ENCODE results near the gene SYNDIG1. TPM values are rescaled to one million over a fixed set of nuclear protein-coding genes. Genes with fewer than 3 reads are reported as not detected.

SYNDIG1 gene
- polyA plus RNA-seq, 4 donors: 0.90 to 2.0 (median 1.9) TPM; not detected in 1

- H3K27ac ChIP-seq (ENCODE audit: low read depth in 1 of 3, low read length in 2 of 3): no peak overlapping the region
- no peaks in the 10 kb centered on the region for H3K4me1 ChIP-seq (ENCODE audit: control insufficient read depth in 3 of 3, insufficient read depth in 2 of 3, low read depth in 1 of 3, low read length in 2 of 3)
- DNase-seq: no peak
- peaks cover 0 to 2% of the 10 kb centered on the region in 2 donors for H3K9me3 ChIP-seq (ENCODE audit: control insufficient read depth in 2 of 2, insufficient read depth in 1 of 2, low read depth in 1 of 2, low read length in 1 of 2)
- H3K4me3 ChIP-seq (ENCODE audit: low read depth in 1 of 3, low read length in 3 of 3): no peak overlapping the region
- no peak for FAIRE-seq
- no peaks in the 10 kb centered on the region for H3K36me3 ChIP-seq (ENCODE audit: control insufficient read depth in 3 of 3, insufficient read depth in 2 of 3, low read depth in 1 of 3, low read length in 3 of 3)
- 86 to 89% (median 87%) methylated on average over 14 of the region's 14 CpGs for WGBS, 3 donors
- H3K27me3 ChIP-seq (ENCODE audit: control insufficient read depth in 3 of 3, insufficient read depth in 3 of 3, low read length in 3 of 3): no peaks in the 10 kb centered on the region
Measured at GRCh38 chr20:24535941-24536730, 66.7 kb downstream of the SYNDIG1 start.

DNA sequence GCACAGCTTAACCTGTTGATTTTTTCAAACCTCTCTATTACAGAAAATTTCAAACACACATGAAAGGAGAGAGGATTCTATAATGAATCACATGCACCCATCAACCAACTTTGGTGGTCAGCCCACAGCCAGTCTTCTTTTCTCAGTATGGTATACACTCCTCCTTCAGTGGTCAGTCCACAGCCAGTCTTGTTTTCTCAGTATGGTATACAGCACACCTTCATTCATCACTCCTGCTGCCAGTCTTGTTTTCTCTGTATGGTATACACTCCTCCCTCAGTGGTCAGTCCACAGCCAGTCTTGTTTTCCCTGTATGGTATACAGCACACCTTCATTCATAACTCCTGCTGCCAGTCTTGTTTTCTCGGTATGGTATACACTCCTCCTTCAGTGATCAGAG, 67.8 kb downstream of the SYNDIG1 start:
- Histone ChIP-seq H3K4me1 (ENCODE audit: control insufficient read depth in 3 of 3, insufficient read depth in 2 of 3, low read depth in 1 of 3, low read length in 2 of 3) (no peaks in the 10 kb centered on the region), H3K27me3 (ENCODE audit: control insufficient read depth in 3 of 3, insufficient read depth in 3 of 3, low read length in 3 of 3) (no peaks in the 10 kb centered on the region), H3K9me3 (ENCODE audit: control insufficient read depth in 2 of 2, insufficient read depth in 1 of 2, low read depth in 1 of 2, low read length in 1 of 2) (peaks cover 0 to 2% of the 10 kb centered on the region in 2 donors), H3K4me3 (ENCODE audit: low read depth in 1 of 3, low read length in 3 of 3) (no peak overlapping the region), H3K36me3 (ENCODE audit: control insufficient read depth in 3 of 3, insufficient read depth in 2 of 3, low read depth in 1 of 3, low read length in 3 of 3) (no peaks in the 10 kb centered on the region), H3K27ac (ENCODE audit: low read depth in 1 of 3, low read length in 2 of 3) (no peak overlapping the region)
- 84 to 95% (median 90%) methylated on average over 1 of the region's 1 CpG for WGBS, 3 donors
- DNase-seq (no peak), FAIRE-seq (no peak)

DNA sequence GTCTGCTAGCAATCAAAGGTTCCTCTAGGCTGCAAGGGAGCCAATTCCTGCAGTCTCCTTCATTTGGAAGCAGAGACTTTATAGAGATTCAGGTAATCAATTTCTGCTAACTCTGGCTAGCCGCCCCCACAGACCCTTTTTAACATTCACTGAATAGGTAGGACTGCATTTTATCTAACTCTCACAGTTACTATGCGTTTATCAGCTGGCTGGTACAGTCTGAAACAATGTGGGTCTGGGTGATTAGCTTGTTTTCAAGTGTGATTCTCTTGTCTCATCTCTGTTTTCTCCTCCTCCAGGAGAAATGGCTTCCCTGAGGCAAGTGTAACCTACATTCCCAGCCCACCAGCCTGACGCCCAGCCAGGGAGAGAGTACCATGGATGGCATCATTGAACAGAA, 73.3 kb downstream of the SYNDIG1 start:
- DNase-seq (no peak), FAIRE-seq (no peak)
- Histone ChIP-seq H3K4me1 (ENCODE audit: control insufficient read depth in 3 of 3, insufficient read depth in 2 of 3, low read depth in 1 of 3, low read length in 2 of 3) (no peaks in the 10 kb centered on the region), H3K36me3 (ENCODE audit: control insufficient read depth in 3 of 3, insufficient read depth in 2 of 3, low read depth in 1 of 3, low read length in 3 of 3) (no peaks in the 10 kb centered on the region), H3K9me3 (ENCODE audit: control insufficient read depth in 2 of 2, insufficient read depth in 1 of 2, low read depth in 1 of 2, low read length in 1 of 2) (peaks cover 0 to 5% of the 10 kb centered on the region in 2 donors), H3K4me3 (ENCODE audit: low read depth in 1 of 3, low read length in 3 of 3) (no peak overlapping the region), H3K27me3 (ENCODE audit: control insufficient read depth in 3 of 3, insufficient read depth in 3 of 3, low read length in 3 of 3) (no peaks in the 10 kb centered on the region), H3K27ac (ENCODE audit: low read depth in 1 of 3, low read length in 2 of 3) (no peak overlapping the region)
- 61 to 85% (median 63%) methylated on average over 3 of the region's 3 CpGs for WGBS, 3 donors

- no peak for FAIRE-seq
- Histone ChIP-seq H3K4me3 (ENCODE audit: low read depth in 1 of 3, low read length in 3 of 3) (no peak overlapping the region), H3K27ac (ENCODE audit: low read depth in 1 of 3, low read length in 2 of 3) (no peak overlapping the region), H3K4me1 (ENCODE audit: control insufficient read depth in 3 of 3, insufficient read depth in 2 of 3, low read depth in 1 of 3, low read length in 2 of 3) (no peaks in the 10 kb centered on the region), H3K9me3 (ENCODE audit: control insufficient read depth in 2 of 2, insufficient read depth in 1 of 2, low read depth in 1 of 2, low read length in 1 of 2) (peaks cover 0 to 5% of the 10 kb centered on the region in 2 donors), H3K36me3 (ENCODE audit: control insufficient read depth in 3 of 3, insufficient read depth in 2 of 3, low read depth in 1 of 3, low read length in 3 of 3) (no peaks in the 10 kb centered on the region), H3K27me3 (ENCODE audit: control insufficient read depth in 3 of 3, insufficient read depth in 3 of 3, low read length in 3 of 3) (no peaks in the 10 kb centered on the region)
- WGBS, 3 donors: 88 to 89% (median 88%) methylated on average over 18 to 19 of the region's 19 CpGs
- DNase-seq: no peak
Measured at GRCh38 chr20:24543168-24543567, 73.7 kb downstream of the SYNDIG1 start.

DNA sequence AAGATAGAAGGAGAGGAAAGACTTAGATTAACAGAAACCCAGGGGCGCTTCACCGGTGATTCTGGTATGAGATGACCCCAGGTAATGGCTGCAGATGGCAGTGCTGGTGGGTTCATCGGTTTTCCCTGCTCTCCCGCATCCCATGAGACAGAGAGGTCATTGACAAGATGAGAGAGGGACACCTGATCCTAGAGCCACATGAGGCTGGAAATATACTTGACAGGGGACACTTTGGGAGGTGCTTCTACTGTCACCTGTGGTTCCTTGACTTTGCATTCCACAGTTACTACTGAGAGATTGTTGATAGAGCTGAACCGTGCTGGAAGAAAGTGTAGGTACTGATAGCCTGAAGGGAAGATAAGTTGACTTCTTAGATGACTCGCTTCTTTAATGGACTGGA, 74.3 kb downstream of the SYNDIG1 start:
- Histone ChIP-seq H3K36me3 (ENCODE audit: control insufficient read depth in 3 of 3, insufficient read depth in 2 of 3, low read depth in 1 of 3, low read length in 3 of 3) (no peaks in the 10 kb centered on the region), H3K27me3 (ENCODE audit: control insufficient read depth in 3 of 3, insufficient read depth in 3 of 3, low read length in 3 of 3) (no peaks in the 10 kb centered on the region), H3K27ac (ENCODE audit: low read depth in 1 of 3, low read length in 2 of 3) (no peak overlapping the region), H3K4me3 (ENCODE audit: low read depth in 1 of 3, low read length in 3 of 3) (no peak overlapping the region), H3K9me3 (ENCODE audit: control insufficient read depth in 2 of 2, insufficient read depth in 1 of 2, low read depth in 1 of 2, low read length in 1 of 2) (peaks cover 0 to 5% of the 10 kb centered on the region in 2 donors), H3K4me1 (ENCODE audit: control insufficient read depth in 3 of 3, insufficient read depth in 2 of 3, low read depth in 1 of 3, low read length in 2 of 3) (no peaks in the 10 kb centered on the region)
- DNase-seq (no peak), FAIRE-seq (no peak)
- WGBS, 3 donors: 84 to 89% (median 85%) methylated on average over 6 of the region's 6 CpGs

DNA sequence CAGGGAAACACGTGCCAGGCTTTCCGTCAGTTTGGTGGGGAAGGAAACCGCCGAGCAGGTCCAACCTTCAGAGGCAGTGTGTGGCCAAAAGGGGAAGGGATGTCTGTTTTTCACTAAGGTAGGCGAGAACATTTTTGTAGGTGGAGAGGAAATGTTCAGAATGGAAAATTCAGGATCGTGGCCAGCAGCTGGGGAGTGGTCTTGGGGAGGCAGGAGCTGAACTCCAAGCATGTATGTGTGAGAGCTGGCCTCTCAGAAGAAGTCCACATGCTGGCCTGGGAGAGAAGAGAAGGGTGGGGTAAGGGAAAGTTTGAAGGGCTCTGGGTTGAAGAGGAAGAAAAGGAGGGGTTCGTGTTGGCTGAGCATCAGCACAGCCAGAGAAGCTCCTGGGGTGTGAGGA, 74.9 kb downstream of the SYNDIG1 start:
- DNase-seq (no peak), FAIRE-seq (no peak)
- H3K4me3 ChIP-seq (ENCODE audit: low read depth in 1 of 3, low read length in 3 of 3): no peak overlapping the region

GRCh38 chr20:24545168-24545567, 75.7 kb downstream of the SYNDIG1 start:
- Histone ChIP-seq H3K36me3 (ENCODE audit: control insufficient read depth in 3 of 3, insufficient read depth in 2 of 3, low read depth in 1 of 3, low read length in 3 of 3) (no peaks in the 10 kb centered on the region), H3K27ac (ENCODE audit: low read depth in 1 of 3, low read length in 2 of 3) (no peak overlapping the region), H3K27me3 (ENCODE audit: control insufficient read depth in 3 of 3, insufficient read depth in 3 of 3, low read length in 3 of 3) (no peaks in the 10 kb centered on the region), H3K4me3 (ENCODE audit: low read depth in 1 of 3, low read length in 3 of 3) (no peak overlapping the region), H3K9me3 (ENCODE audit: control insufficient read depth in 2 of 2, insufficient read depth in 1 of 2, low read depth in 1 of 2, low read length in 1 of 2) (peaks cover 0 to 5% of the 10 kb centered on the region in 2 donors), H3K4me1 (ENCODE audit: control insufficient read depth in 3 of 3, insufficient read depth in 2 of 3, low read depth in 1 of 3, low read length in 2 of 3) (no peaks in the 10 kb centered on the region)
- FAIRE-seq (no peak), DNase-seq (no peak)
- WGBS, 3 donors: 82 to 87% (median 83%) methylated on average over 11 of the region's 11 CpGs

More for the DNA sequence above, 74.9 kb downstream of the SYNDIG1 start:
- 69 to 73% (median 72%) methylated on average over 7 of the region's 7 CpGs for WGBS, 3 donors
- H3K27ac ChIP-seq (ENCODE audit: low read depth in 1 of 3, low read length in 2 of 3): no peak overlapping the region
- no peaks in the 10 kb centered on the region for H3K36me3 ChIP-seq (ENCODE audit: control insufficient read depth in 3 of 3, insufficient read depth in 2 of 3, low read depth in 1 of 3, low read length in 3 of 3)
- H3K9me3 ChIP-seq (ENCODE audit: control insufficient read depth in 2 of 2, insufficient read depth in 1 of 2, low read depth in 1 of 2, low read length in 1 of 2): peaks cover 0 to 5% of the 10 kb centered on the region in 2 donors
- no peaks in the 10 kb centered on the region for H3K4me1 ChIP-seq (ENCODE audit: control insufficient read depth in 3 of 3, insufficient read depth in 2 of 3, low read depth in 1 of 3, low read length in 2 of 3)
- H3K27me3 ChIP-seq (ENCODE audit: control insufficient read depth in 3 of 3, insufficient read depth in 3 of 3, low read length in 3 of 3): no peaks in the 10 kb centered on the region

GRCh38 chr20:24546232-24546892, 76.9 kb downstream of the SYNDIG1 start:
- no peak overlapping the region for H3K27ac ChIP-seq (ENCODE audit: low read depth in 1 of 3, low read length in 2 of 3)
- no peak for FAIRE-seq
- DNase-seq: no peak
- peaks cover 0 to 5% of the 10 kb centered on the region in 2 donors for H3K9me3 ChIP-seq (ENCODE audit: control insufficient read depth in 2 of 2, insufficient read depth in 1 of 2, low read depth in 1 of 2, low read length in 1 of 2)
- no peaks in the 10 kb centered on the region for H3K36me3 ChIP-seq (ENCODE audit: control insufficient read depth in 3 of 3, insufficient read depth in 2 of 3, low read depth in 1 of 3, low read length in 3 of 3)
- H3K4me1 ChIP-seq (ENCODE audit: control insufficient read depth in 3 of 3, insufficient read depth in 2 of 3, low read depth in 1 of 3, low read length in 2 of 3): no peaks in the 10 kb centered on the region
- H3K27me3 ChIP-seq (ENCODE audit: control insufficient read depth in 3 of 3, insufficient read depth in 3 of 3, low read length in 3 of 3): no peaks in the 10 kb centered on the region
- no peak overlapping the region for H3K4me3 ChIP-seq (ENCODE audit: low read depth in 1 of 3, low read length in 3 of 3)
- 88 to 93% (median 91%) methylated on average over 2 of the region's 2 CpGs for WGBS, 3 donors

Measured in small intestine (tissue), 7 donors.